Panc1 (cell line): ENCODE results near the gene ITPRIPL1. TPM values are rescaled to one million over a fixed set of nuclear protein-coding genes. Genes with fewer than 3 reads are reported as not detected.

Experiments used
- ATAC-seq: fragments of 200-7000 bp; cut with Tn5 transposase; 2 replicates; pipeline ENCODE4 v1.9.1; 2020; ENCODE audit warnings: mild to moderate bottlenecking, moderate library complexity
- BruUV-seq: library from RNA; stranded (reverse); fragments of 400-500 nt; replicated peaks from 2 replicates; lab custom pipeline; 2021; lab: Mats Ljungman, UMichigan
- CTCF ChIA-PET: fragments of 300-600 bp; sonication (Branson Sonifier 250); formaldehyde crosslinking; loops from one replicate; lab custom pipeline; 2022; ENCODE audit warnings: antibody characterized with exemption; lab: Charles Lee
- POLR2A ChIA-PET: fragments of 300-600 bp; sonication (Branson Sonifier 250); formaldehyde crosslinking; loops from one replicate; lab custom pipeline; 2022; ENCODE audit warnings: antibody characterized with exemption; lab: Charles Lee
- DNase-seq: peaks from one replicate; pipeline ENCODE4 v3.0.0-alpha.2; 2010; ENCODE audit warnings: low read depth, low spot score
- H3K27ac ChIP-seq: 2 replicates; pipeline ENCODE4 v1.5.1; 2011; ENCODE audit warnings: mild to moderate bottlenecking, low read length, inconsistent platforms
- H3K27me3 ChIP-seq: fragments of 200-500 bp; sonication (Bioruptor generic); 2 replicates; pipeline ENCODE4 v1.6.0; 2014; ENCODE audit warnings: low read length, inconsistent platforms; ENCODE audit not compliant: control insufficient read depth, insufficient read depth
- H3K36me3 ChIP-seq: fragments of 200-500 bp; sonication (Bioruptor generic); 2 replicates; pipeline ENCODE4 v1.5.1; 2014; ENCODE audit warnings: inconsistent platforms, mild to moderate bottlenecking, low read length, moderate library complexity; ENCODE audit not compliant: control insufficient read depth, insufficient read depth
- H3K4me1 ChIP-seq: 2 replicates; pipeline ENCODE4 v1.5.1; 2011; ENCODE audit warnings: inconsistent platforms, mild to moderate bottlenecking, low read length, moderate library complexity; ENCODE audit not compliant: control insufficient read depth, insufficient read depth
- H3K4me3 ChIP-seq, 2 experiments: 2 replicates each; pipeline ENCODE4 v1.5.1; 2011 to 2012; ENCODE audit warnings: low read depth in 2 of 2, low read length in 2 of 2, mild to moderate bottlenecking in 2 of 2, inconsistent platforms in 1 of 2, moderate library complexity in 1 of 2
- H3K9me3 ChIP-seq: fragments of 200-500 bp; sonication (Bioruptor generic); 2 replicates; pipeline ENCODE4 v1.5.1; 2014; ENCODE audit warnings: low read depth, mild to moderate bottlenecking, inconsistent platforms, low read length, moderate library complexity; ENCODE audit not compliant: control insufficient read depth, insufficient read depth
- POLR2AphosphoS5 ChIP-seq: IDR thresholded peaks from 2 replicates; pipeline ENCODE4 v1.6.1; 2012; ENCODE audit warnings: mild to moderate bottlenecking, low read depth, low read length, moderate library complexity
- SIN3A ChIP-seq: IDR thresholded peaks from 2 replicates; pipeline ENCODE4 v1.6.1; 2012; ENCODE audit warnings: low read depth, mild to moderate bottlenecking, low read length, moderate library complexity, borderline replicate concordance; ENCODE audit not compliant: insufficient read depth
- TCF7L2 ChIP-seq: IDR thresholded peaks from 2 replicates; pipeline ENCODE4 v1.6.1; 2011; ENCODE audit warnings: mild to moderate bottlenecking, low read depth, low read length, inconsistent platforms
- in situ Hi-C: cut with HindIII; loops from 2 replicates; pipeline ENCODE4 v1.10.0; 2016; ENCODE audit warnings: low sequenced_read_pairs, low pct_unique_long_range_greater_than_20kb
- intact Hi-C: fragments of 100-400 bp; cut with micrococcal nuclease; formaldehyde crosslinking; loops from one replicate; pipeline ENCODE4 v1.10.0; 2022; ENCODE audit not compliant: unreplicated experiment
- total RNA-seq: library from RNA; stranded (reverse); gene quantifications from one replicate; pipeline ENCODE4 v1.2.1, GENCODE V29; 2021; ENCODE audit not compliant: unreplicated experiment
- TF ChIP-seq, protein P1 (sequence below): fragments of 450-650 bp; IDR thresholded peaks from 2 replicates; pipeline ENCODE4 v1.5.1; 2017; ENCODE audit warnings: mild to moderate bottlenecking
- TF ChIP-seq, protein P2 (sequence below), 2 experiments: IDR thresholded peaks; 2 replicates each; pipeline ENCODE4 v1.6.1; 2011 to 2012; ENCODE audit warnings: low read depth in 2 of 2, control low read depth in 1 of 2, low read length in 1 of 2, mild to moderate bottlenecking in 1 of 2, moderate library complexity in 1 of 2; ENCODE audit not compliant: insufficient read depth in 1 of 2

ITPRIPL1 gene
- total RNA-seq, 1 experiment from 2014 or later = 12.2 TPM

DNA sequence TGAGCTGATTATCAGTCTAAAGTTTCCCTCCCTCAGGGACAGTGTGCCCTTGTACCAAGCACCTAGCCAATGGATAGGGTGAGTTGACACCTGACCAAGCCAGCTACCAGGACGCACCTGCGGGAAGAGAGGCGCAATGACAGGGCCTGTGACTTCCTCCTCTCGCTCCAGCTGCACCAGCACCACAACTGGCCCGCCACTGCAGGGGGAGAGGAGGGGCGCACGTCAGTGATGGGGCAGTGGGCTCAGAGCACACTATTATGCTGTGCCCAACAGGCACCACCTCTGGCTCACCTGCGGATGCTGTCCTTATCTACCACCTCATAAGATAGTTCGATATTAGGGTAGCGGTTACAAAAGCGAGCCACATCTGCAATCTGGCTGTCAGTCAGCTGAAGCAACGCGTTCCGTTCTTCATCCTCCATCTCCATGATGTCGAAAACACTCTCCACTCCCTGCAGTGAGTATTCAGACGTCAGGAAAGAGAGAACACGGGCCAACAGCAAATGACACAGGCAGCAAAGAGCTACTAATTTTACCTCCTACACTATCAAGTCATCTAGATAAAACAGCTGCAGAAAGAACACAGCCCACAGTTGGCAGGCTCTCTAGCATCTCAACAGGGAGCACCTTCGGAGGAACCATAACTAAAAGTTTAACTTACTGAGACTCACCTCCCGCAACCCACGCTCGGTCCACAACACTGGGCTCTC is 48.2 kb upstream of the ITPRIPL1 start:
- ATAC-seq (no peak), DNase-seq (no peak)
- intact Hi-C loops = no loop called here
- ChIA-PET CTCF (no interaction called here), POLR2A (no interaction called here)
- Histone ChIP-seq H3K27ac (no peak overlapping the region), H3K4me1 (no peaks in the 10 kb centered on the region), H3K9me3 (no peaks in the 10 kb centered on the region), H3K27me3 (no peaks in the 10 kb centered on the region), H3K4me3 (no peak overlapping the region), H3K36me3 (peaks cover 25% of the 10 kb centered on the region)
- TF ChIP-seq POLR2AphosphoS5 (no peak), SIN3A (no peak), TCF7L2 (no peak)
- TF ChIP-seq, protein P1, sequence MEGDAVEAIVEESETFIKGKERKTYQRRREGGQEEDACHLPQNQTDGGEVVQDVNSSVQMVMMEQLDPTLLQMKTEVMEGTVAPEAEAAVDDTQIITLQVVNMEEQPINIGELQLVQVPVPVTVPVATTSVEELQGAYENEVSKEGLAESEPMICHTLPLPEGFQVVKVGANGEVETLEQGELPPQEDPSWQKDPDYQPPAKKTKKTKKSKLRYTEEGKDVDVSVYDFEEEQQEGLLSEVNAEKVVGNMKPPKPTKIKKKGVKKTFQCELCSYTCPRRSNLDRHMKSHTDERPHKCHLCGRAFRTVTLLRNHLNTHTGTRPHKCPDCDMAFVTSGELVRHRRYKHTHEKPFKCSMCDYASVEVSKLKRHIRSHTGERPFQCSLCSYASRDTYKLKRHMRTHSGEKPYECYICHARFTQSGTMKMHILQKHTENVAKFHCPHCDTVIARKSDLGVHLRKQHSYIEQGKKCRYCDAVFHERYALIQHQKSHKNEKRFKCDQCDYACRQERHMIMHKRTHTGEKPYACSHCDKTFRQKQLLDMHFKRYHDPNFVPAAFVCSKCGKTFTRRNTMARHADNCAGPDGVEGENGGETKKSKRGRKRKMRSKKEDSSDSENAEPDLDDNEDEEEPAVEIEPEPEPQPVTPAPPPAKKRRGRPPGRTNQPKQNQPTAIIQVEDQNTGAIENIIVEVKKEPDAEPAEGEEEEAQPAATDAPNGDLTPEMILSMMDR = no peak
- TF ChIP-seq, protein P2, sequence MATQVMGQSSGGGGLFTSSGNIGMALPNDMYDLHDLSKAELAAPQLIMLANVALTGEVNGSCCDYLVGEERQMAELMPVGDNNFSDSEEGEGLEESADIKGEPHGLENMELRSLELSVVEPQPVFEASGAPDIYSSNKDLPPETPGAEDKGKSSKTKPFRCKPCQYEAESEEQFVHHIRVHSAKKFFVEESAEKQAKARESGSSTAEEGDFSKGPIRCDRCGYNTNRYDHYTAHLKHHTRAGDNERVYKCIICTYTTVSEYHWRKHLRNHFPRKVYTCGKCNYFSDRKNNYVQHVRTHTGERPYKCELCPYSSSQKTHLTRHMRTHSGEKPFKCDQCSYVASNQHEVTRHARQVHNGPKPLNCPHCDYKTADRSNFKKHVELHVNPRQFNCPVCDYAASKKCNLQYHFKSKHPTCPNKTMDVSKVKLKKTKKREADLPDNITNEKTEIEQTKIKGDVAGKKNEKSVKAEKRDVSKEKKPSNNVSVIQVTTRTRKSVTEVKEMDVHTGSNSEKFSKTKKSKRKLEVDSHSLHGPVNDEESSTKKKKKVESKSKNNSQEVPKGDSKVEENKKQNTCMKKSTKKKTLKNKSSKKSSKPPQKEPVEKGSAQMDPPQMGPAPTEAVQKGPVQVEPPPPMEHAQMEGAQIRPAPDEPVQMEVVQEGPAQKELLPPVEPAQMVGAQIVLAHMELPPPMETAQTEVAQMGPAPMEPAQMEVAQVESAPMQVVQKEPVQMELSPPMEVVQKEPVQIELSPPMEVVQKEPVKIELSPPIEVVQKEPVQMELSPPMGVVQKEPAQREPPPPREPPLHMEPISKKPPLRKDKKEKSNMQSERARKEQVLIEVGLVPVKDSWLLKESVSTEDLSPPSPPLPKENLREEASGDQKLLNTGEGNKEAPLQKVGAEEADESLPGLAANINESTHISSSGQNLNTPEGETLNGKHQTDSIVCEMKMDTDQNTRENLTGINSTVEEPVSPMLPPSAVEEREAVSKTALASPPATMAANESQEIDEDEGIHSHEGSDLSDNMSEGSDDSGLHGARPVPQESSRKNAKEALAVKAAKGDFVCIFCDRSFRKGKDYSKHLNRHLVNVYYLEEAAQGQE (IDR thresholded peaks at IDR 0.05; ENCODE audit: insufficient read depth in 1 of 2, low read depth in 2 of 2, low read length in 1 of 2) = no peak
- in situ Hi-C loops = no loop called here
- TSS peak; percentile 67 for BruUV-seq

DNA sequence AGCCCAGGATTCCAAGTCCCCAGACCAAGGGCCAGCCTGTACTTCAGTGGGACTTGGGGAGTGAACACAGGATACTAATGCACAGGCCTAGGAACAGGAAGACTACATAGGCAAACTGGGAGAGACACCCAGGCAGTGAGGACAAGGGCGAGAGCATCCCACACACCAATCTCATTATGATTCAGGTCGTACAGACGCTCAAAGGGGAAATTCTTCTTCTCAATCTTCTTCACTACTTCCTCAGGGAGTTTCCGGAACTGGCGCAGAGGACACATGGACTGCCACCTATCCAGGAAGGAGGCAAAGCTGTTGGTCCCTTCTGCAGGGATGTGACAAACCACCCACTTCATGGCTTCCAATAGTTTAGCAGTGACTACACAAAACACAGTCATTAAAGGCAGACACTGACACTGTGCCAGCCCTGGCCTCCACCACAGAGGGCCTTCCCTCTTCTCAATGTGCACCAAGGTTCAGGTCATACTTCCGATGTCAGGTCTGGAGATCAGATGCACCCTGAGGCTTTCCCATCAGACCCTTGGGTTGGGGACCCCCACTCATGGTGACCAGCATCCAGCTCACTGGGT is 37.8 kb upstream of the ITPRIPL1 start:
- ATAC-seq (no peak), DNase-seq (no peak)
- POLR2A ChIA-PET = no interaction called here
- Histone ChIP-seq H3K36me3 (peaks cover 73% of the 10 kb centered on the region), H3K4me1 (no peaks in the 10 kb centered on the region), H3K9me3 (no peaks in the 10 kb centered on the region), H3K27ac (no peak overlapping the region), H3K4me3 (no peak overlapping the region), H3K27me3 (no peaks in the 10 kb centered on the region)
- CTCF ChIA-PET = no interaction called here
- TF ChIP-seq, protein P1 = no peak
- TF ChIP-seq, protein P2 (IDR thresholded peaks at IDR 0.05; ENCODE audit: insufficient read depth in 1 of 2, low read depth in 2 of 2, low read length in 1 of 2) = no peak
- TF ChIP-seq TCF7L2 = no peak
- no peak for TF ChIP-seq POLR2AphosphoS5
- TF ChIP-seq SIN3A = no peak
- BruUV-seq = no TSS peak
- in situ Hi-C loops (no loop called here), intact Hi-C loops (no loop called here)
